Measurements from ENCODE around the gene MRM3.
"Not testable (repeated sequence)": the region's sequence is repeated elsewhere in the genome, so short reads cannot be mapped to it uniquely, and the experiment has no call there.

Gene MRM3

DNA sequence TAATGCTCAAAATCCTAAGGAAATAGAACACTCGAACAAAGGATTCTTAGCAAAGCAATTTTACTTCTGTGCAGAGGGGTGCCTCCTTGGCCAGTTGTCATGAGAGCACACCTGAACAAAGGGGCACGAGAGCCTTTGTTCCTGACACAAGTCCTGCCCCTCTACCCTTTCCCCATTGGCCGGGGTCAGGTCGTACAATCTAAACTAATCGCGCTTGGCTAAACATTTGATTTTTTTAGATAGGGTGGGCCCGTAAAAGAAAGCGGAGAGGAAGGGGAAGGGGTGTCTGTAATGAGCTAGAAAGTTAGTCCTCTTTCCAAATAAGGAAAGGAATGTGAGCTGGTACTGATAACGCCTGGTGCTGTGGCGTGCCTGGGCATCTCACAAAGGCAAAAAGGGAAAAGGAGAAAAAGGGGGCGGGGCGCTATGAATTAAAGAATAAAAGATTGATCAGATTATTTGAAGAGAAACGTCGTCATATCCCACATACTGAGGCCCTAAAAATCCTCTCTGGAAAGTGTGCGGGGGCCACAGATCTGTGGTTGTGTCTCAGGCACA, 26.1 kb upstream of the MRM3 start:
- not testable (repeated sequence) for H3K4ac ChIP-seq (ENCODE audit: low read depth, low read length); H3K9ac ChIP-seq (ENCODE audit: low read length); H3K79me2 ChIP-seq (ENCODE audit: control insufficient read depth, insufficient read depth, low read length); H4K5ac ChIP-seq (ENCODE audit: low read length); H3K79me1 ChIP-seq (ENCODE audit: low read length); H3K56ac ChIP-seq (ENCODE audit: low read length); H3K23ac ChIP-seq (ENCODE audit: low read length); H3K36me3 ChIP-seq (ENCODE audit: control insufficient read depth, insufficient read depth, low read length); H3K4me3 ChIP-seq (ENCODE audit: low read length); H2AK5ac ChIP-seq (ENCODE audit: low read length); H3K4me2 ChIP-seq (ENCODE audit: low read length); H3K27me3 ChIP-seq (ENCODE audit: insufficient read depth, low read length, poor library complexity); H3K4me1 ChIP-seq (ENCODE audit: control insufficient read depth, low read depth, low read length); H3K27ac ChIP-seq (ENCODE audit: low read depth, low read length); H3K18ac ChIP-seq (ENCODE audit: low read length); H2BK5ac ChIP-seq (ENCODE audit: low read length); H2BK15ac ChIP-seq (replicated peaks; ENCODE audit: low read depth); H2BK120ac ChIP-seq (ENCODE audit: low read depth, low read length); H4K8ac ChIP-seq (ENCODE audit: low read depth, low read length)
- DNase-seq = peak; percentile 71
- WGBS (ENCODE audit: extremely low coverage, insufficient coverage, low lambda C conversion rate) = no CpG with 5 or more reads among the region's 15 CpGs

DNA sequence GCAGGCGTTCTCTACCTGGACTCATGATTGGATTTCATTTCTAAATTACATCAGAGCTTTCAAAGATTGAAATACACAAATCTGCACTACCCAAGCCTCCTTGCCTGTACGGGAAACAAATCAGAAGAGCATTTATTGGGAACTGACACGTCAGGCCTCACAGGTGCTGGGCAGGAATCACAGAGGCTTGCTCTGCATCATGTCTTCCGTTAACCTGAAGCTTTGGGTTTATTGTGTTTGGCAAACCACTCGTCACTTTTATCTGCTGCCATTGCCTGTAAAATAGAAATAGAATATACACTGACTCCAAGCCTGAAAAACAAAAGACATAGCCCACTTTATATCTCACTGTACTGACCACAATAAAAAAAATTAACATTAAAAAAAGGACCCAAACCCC, 22.2 kb upstream of the MRM3 start:
- H3K23ac ChIP-seq (ENCODE audit: low read length) = no peak overlapping the region
- no peaks in the 10 kb centered on the region for H3K27me3 ChIP-seq (ENCODE audit: insufficient read depth, low read length, poor library complexity)
- WGBS (ENCODE audit: extremely low coverage, insufficient coverage, low lambda C conversion rate) = no CpG with 5 or more reads among the region's 5 CpGs
- no peak overlapping the region for H2BK120ac ChIP-seq (ENCODE audit: low read depth, low read length)
- H3K36me3 ChIP-seq (ENCODE audit: control insufficient read depth, insufficient read depth, low read length) = peaks cover 8% of the 10 kb centered on the region
- H3K79me1 ChIP-seq (ENCODE audit: low read length) = no peaks in the 10 kb centered on the region
- H4K8ac ChIP-seq (ENCODE audit: low read depth, low read length) = no peak overlapping the region
- H3K4me1 ChIP-seq (ENCODE audit: control insufficient read depth, low read depth, low read length) = no peaks in the 10 kb centered on the region
- H3K4me3 ChIP-seq (ENCODE audit: low read length) = no peak overlapping the region
- no peak overlapping the region for H3K18ac ChIP-seq (ENCODE audit: low read length)
- H3K79me2 ChIP-seq (ENCODE audit: control insufficient read depth, insufficient read depth, low read length) = no peaks in the 10 kb centered on the region
- no peak overlapping the region for H3K27ac ChIP-seq (ENCODE audit: low read depth, low read length)
- no peak overlapping the region for H3K9ac ChIP-seq (ENCODE audit: low read length)
- no peak overlapping the region for H2AK5ac ChIP-seq (ENCODE audit: low read length)
- no peak overlapping the region for H3K56ac ChIP-seq (ENCODE audit: low read length)
- no peak overlapping the region for H2BK5ac ChIP-seq (ENCODE audit: low read length)
- no peak overlapping the region for H3K4ac ChIP-seq (ENCODE audit: low read depth, low read length)
- no peak overlapping the region for H3K4me2 ChIP-seq (ENCODE audit: low read length)
- no peak overlapping the region for H2BK15ac ChIP-seq (replicated peaks; ENCODE audit: low read depth)
- no peak overlapping the region for H4K5ac ChIP-seq (ENCODE audit: low read length)
- no peak for DNase-seq

DNA sequence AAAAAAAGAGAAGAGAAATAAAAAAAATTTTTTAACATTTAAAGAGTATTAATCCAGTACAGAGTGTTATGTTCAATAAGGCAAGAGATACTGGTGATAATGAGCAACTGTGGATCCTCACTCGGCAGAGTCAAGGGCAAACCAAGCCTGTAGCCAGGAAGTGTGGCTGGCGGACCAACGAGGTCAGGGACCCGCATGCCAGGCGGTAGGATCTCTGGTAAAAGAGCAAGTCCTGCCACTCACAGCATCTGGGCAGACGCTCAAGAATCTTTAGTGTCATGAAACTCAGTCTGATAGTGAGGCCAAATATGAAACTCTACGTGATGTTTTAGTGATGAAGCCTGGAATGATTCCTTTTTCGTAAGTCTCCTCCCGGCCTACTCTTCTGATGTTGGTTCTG, 21.8 kb upstream of the MRM3 start:
- no peak overlapping the region for H3K27ac ChIP-seq (ENCODE audit: low read depth, low read length)
- no peak overlapping the region for H3K4me2 ChIP-seq (ENCODE audit: low read length)
- no peak overlapping the region for H3K4me3 ChIP-seq (ENCODE audit: low read length)
- H3K4me1 ChIP-seq (ENCODE audit: control insufficient read depth, low read depth, low read length) = no peaks in the 10 kb centered on the region
- no peak overlapping the region for H3K56ac ChIP-seq (ENCODE audit: low read length)
- peaks cover 8% of the 10 kb centered on the region for H3K36me3 ChIP-seq (ENCODE audit: control insufficient read depth, insufficient read depth, low read length)
- no peak overlapping the region for H2BK120ac ChIP-seq (ENCODE audit: low read depth, low read length)
- no peak overlapping the region for H2BK15ac ChIP-seq (replicated peaks; ENCODE audit: low read depth)
- H3K9ac ChIP-seq (ENCODE audit: low read length) = no peak overlapping the region
- WGBS (ENCODE audit: extremely low coverage, insufficient coverage, low lambda C conversion rate) = no CpG with 5 or more reads among the region's 9 CpGs
- H4K5ac ChIP-seq (ENCODE audit: low read length) = no peak overlapping the region
- no peak for DNase-seq
- H3K4ac ChIP-seq (ENCODE audit: low read depth, low read length) = no peak overlapping the region
- H2BK5ac ChIP-seq (ENCODE audit: low read length) = no peak overlapping the region
- H4K8ac ChIP-seq (ENCODE audit: low read depth, low read length) = no peak overlapping the region
- no peak overlapping the region for H3K23ac ChIP-seq (ENCODE audit: low read length)
- H3K79me2 ChIP-seq (ENCODE audit: control insufficient read depth, insufficient read depth, low read length) = no peaks in the 10 kb centered on the region
- no peaks in the 10 kb centered on the region for H3K79me1 ChIP-seq (ENCODE audit: low read length)
- no peaks in the 10 kb centered on the region for H3K27me3 ChIP-seq (ENCODE audit: insufficient read depth, low read length, poor library complexity)
- H3K18ac ChIP-seq (ENCODE audit: low read length) = no peak overlapping the region
- H2AK5ac ChIP-seq (ENCODE audit: low read length) = no peak overlapping the region

DNA sequence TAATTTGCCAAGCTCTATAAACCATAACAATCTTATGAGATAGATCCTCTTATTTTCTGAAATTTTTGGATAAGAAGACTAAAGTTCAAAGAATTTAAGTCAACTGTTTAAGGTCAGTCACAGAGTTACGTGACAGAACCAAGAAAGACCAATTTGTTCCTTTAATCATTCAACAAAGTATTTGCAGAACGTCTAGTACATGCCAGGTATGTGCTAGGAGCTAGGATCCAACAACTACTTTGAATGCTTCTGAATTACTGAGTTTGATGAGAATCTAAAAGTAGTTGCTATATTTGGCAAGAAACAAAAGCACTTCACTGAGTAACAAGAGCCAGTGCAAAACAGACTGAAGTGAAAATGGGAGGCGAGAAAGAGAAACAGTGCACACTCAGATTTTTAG, 15.1 kb upstream of the MRM3 start:
- H3K36me3 ChIP-seq (ENCODE audit: control insufficient read depth, insufficient read depth, low read length) = peaks cover 7% of the 10 kb centered on the region
- H3K4me2 ChIP-seq (ENCODE audit: low read length) = no peak overlapping the region
- H4K5ac ChIP-seq (ENCODE audit: low read length) = no peak overlapping the region
- no peak overlapping the region for H3K4ac ChIP-seq (ENCODE audit: low read depth, low read length)
- H3K23ac ChIP-seq (ENCODE audit: low read length) = no peak overlapping the region
- no peak overlapping the region for H3K4me3 ChIP-seq (ENCODE audit: low read length)
- H3K79me1 ChIP-seq (ENCODE audit: low read length) = no peaks in the 10 kb centered on the region
- H2BK120ac ChIP-seq (ENCODE audit: low read depth, low read length) = no peak overlapping the region
- no peaks in the 10 kb centered on the region for H3K27me3 ChIP-seq (ENCODE audit: insufficient read depth, low read length, poor library complexity)
- H2BK5ac ChIP-seq (ENCODE audit: low read length) = no peak overlapping the region
- H3K27ac ChIP-seq (ENCODE audit: low read depth, low read length) = no peak overlapping the region
- H3K56ac ChIP-seq (ENCODE audit: low read length) = no peak overlapping the region
- no peak overlapping the region for H3K18ac ChIP-seq (ENCODE audit: low read length)
- DNase-seq = no peak
- no CpG with 5 or more reads among the region's 3 CpGs for WGBS (ENCODE audit: extremely low coverage, insufficient coverage, low lambda C conversion rate)
- H3K79me2 ChIP-seq (ENCODE audit: control insufficient read depth, insufficient read depth, low read length) = no peaks in the 10 kb centered on the region
- no peaks in the 10 kb centered on the region for H3K4me1 ChIP-seq (ENCODE audit: control insufficient read depth, low read depth, low read length)
- no peak overlapping the region for H3K9ac ChIP-seq (ENCODE audit: low read length)
- no peak overlapping the region for H2BK15ac ChIP-seq (replicated peaks; ENCODE audit: low read depth)
- no peak overlapping the region for H2AK5ac ChIP-seq (ENCODE audit: low read length)
- no peak overlapping the region for H4K8ac ChIP-seq (ENCODE audit: low read depth, low read length)

DNA sequence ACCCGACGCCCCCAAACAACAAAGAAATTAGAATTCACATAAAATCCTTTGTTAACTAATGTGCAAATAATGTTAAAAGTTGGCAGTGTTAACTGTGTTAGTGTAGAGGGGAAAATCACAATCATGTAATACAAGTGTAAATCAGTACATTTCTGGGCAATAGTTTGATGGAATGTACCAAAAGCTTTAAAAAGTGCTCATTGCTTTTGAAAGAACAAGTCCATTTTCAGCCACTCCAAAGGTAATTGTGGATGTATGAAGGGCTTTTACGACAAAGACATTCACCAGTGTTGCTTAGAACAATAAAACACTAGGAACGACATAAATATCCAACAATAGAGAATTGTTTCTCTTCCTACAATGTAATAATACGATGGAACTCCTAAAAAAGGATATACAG, 9.1 kb upstream of the MRM3 start:
- Histone ChIP-seq H3K4me2 (ENCODE audit: low read length) (no peak overlapping the region), H3K9ac (ENCODE audit: low read length) (no peak overlapping the region), H3K23ac (ENCODE audit: low read length) (no peak overlapping the region), H3K56ac (ENCODE audit: low read length) (no peak overlapping the region), H3K4ac (ENCODE audit: low read depth, low read length) (no peak overlapping the region), H3K4me3 (ENCODE audit: low read length) (no peak overlapping the region), H3K27ac (ENCODE audit: low read depth, low read length) (no peak overlapping the region), H3K79me2 (ENCODE audit: control insufficient read depth, insufficient read depth, low read length) (no peaks in the 10 kb centered on the region), H2BK5ac (ENCODE audit: low read length) (no peak overlapping the region), H4K5ac (ENCODE audit: low read length) (no peak overlapping the region), H3K4me1 (ENCODE audit: control insufficient read depth, low read depth, low read length) (no peaks in the 10 kb centered on the region), H3K79me1 (ENCODE audit: low read length) (peaks cover 3% of the 10 kb centered on the region), H3K27me3 (ENCODE audit: insufficient read depth, low read length, poor library complexity) (no peaks in the 10 kb centered on the region), H2AK5ac (ENCODE audit: low read length) (no peak overlapping the region), H3K36me3 (ENCODE audit: control insufficient read depth, insufficient read depth, low read length) (peaks cover 11% of the 10 kb centered on the region), H2BK15ac (replicated peaks; ENCODE audit: low read depth) (no peak overlapping the region), H3K18ac (ENCODE audit: low read length) (no peak overlapping the region), H4K8ac (ENCODE audit: low read depth, low read length) (no peak overlapping the region), H2BK120ac (ENCODE audit: low read depth, low read length) (no peak overlapping the region)
- no peak for DNase-seq
- WGBS (ENCODE audit: extremely low coverage, insufficient coverage, low lambda C conversion rate) = no CpG with 5 or more reads among the region's 5 CpGs
